ENCODE data around the gene IL36A. TPM values are rescaled to one million over a fixed set of nuclear protein-coding genes. Genes with fewer than 3 reads are reported as not detected.

The IL36A gene
- total and polyA plus RNA-seq, 9 of the 15 experiments (the other 6 are each of a cell fraction or from before 2014, with no cell fraction given), result not detected

- no peak for TF ChIP-seq UBTF (IDR thresholded peaks at IDR 0.05; ENCODE audit: borderline replicate concordance in 1 of 2, low read depth in 2 of 2, low read length in 2 of 2)
- peak; percentile 91; the same call in 1 of the 2 replicates for TF ChIP-seq ILF3 (IDR thresholded peaks at IDR 0.05; ENCODE audit: borderline replicate concordance)
- TF ChIP-seq DDX20 (tag; IDR thresholded peaks at IDR 0.05; ENCODE audit: low read depth), result no peak
- TF ChIP-seq RHOXF2B (CRISPR knock-in tag; conservative IDR thresholded peaks at IDR 0.05), result no peak
- TF ChIP-seq KLF10 (CRISPR knock-in tag; IDR thresholded peaks at IDR 0.05), result no peak
- peak; percentile 73 for TF ChIP-seq TRIM28 (IDR thresholded peaks at IDR 0.05)
- no peak for TF ChIP-seq USF2 (CRISPR knock-in tag; IDR thresholded peaks at IDR 0.05)
- no peak for TF ChIP-seq NELFE (IDR thresholded peaks at IDR 0.05; ENCODE audit: insufficient read depth, insufficient read length)
- TF ChIP-seq E2F4 (CRISPR knock-in tag; IDR thresholded peaks at IDR 0.05; ENCODE audit: low read depth), result no peak
- peak; percentile 96 for TF ChIP-seq GATAD2B (IDR thresholded peaks at IDR 0.05; ENCODE audit: borderline replicate concordance)
- no peak for TF ChIP-seq BCLAF1 (IDR thresholded peaks at IDR 0.05; ENCODE audit: borderline replicate concordance in 1 of 2, control insufficient read depth in 1 of 2, low read depth in 2 of 2, low read length in 1 of 2)
- TF ChIP-seq EGR1 (conservative IDR thresholded peaks at IDR 0.05), result no peak
- peak; percentile 96 for TF ChIP-seq TAL1 (IDR thresholded peaks at IDR 0.05)
- no peak for TF ChIP-seq SRSF1 (IDR thresholded peaks at IDR 0.05; ENCODE audit: low read depth, low read length)
- no peak for TF ChIP-seq PTTG1 (tag; IDR thresholded peaks at IDR 0.05; ENCODE audit: low read depth)
- no peak for TF ChIP-seq HMGXB4 (CRISPR knock-in tag; IDR thresholded peaks at IDR 0.05)
- no peak for TF ChIP-seq TSC22D4 (tag; IDR thresholded peaks at IDR 0.05)
- no peak for TF ChIP-seq HDAC6 (IDR thresholded peaks at IDR 0.05; ENCODE audit: low read depth, low read length)
Measured at GRCh38 chr2:113012436-113013335, 7.4 kb downstream of the IL36A start (continued).
